Activated CD8-positive, alpha-beta T cell treated with anti-CD3 and anti-CD28 coated beads for 36 hours (primary cell): Measurements from ENCODE around the gene CLK2. TPM values are rescaled to one million over a fixed set of nuclear protein-coding genes. Genes with fewer than 3 reads are reported as not detected.
"Not testable (repeated sequence)": the region's sequence is repeated elsewhere in the genome, so short reads cannot be mapped to it uniquely, and the experiment has no call there.

ENCODE experiments used
- ATAC-seq: fragments of 200-7000 bp; cut with Tn5 transposase; one replicate; pipeline ENCODE4 v1.10.0; 2021; ENCODE audit warnings: mild to moderate bottlenecking, moderate library complexity
- CTCF ChIA-PET: fragments of 350-600 bp; sonication (Branson Sonifier 250); formaldehyde crosslinking; loops from one replicate; lab custom pipeline; 2021; ENCODE audit warnings: antibody characterized with exemption; lab: Charles Lee
- POLR2A ChIA-PET: fragments of 350-600 bp; sonication (Branson Sonifier 250); formaldehyde crosslinking; loops from one replicate; lab custom pipeline; 2021; ENCODE audit warnings: antibody characterized with exemption; lab: Charles Lee
- DNase-seq: peaks from one replicate; pipeline ENCODE4 v3.0.0-alpha.2; 2020
- H3K27ac Mint-ChIP-seq: one replicate; pipeline ENCODE4 v1.8.0; 2021; ENCODE audit warnings: mild to moderate bottlenecking, mixed read lengths
- H3K27me3 Mint-ChIP-seq: one replicate; pipeline ENCODE4 v1.8.0; 2021; ENCODE audit warnings: mixed read lengths
- H3K36me3 Mint-ChIP-seq: one replicate; pipeline ENCODE4 v1.8.0; 2021; ENCODE audit warnings: low read depth, mixed read lengths
- H3K4me1 Mint-ChIP-seq: one replicate; pipeline ENCODE4 v1.8.0; 2021; ENCODE audit warnings: low read depth, mixed read lengths
- H3K4me3 Mint-ChIP-seq: one replicate; pipeline ENCODE4 v1.8.0; 2021; ENCODE audit warnings: mild to moderate bottlenecking, moderate library complexity, mixed read lengths
- H3K9me3 Mint-ChIP-seq: one replicate; pipeline ENCODE4 v1.8.0; 2021; ENCODE audit warnings: mixed read lengths
- CTCF ChIP-seq: fragments of 200-600 bp; IDR thresholded peaks from one replicate; pipeline ENCODE4 v1.8.0; 2022; ENCODE audit warnings: antibody characterized with exemption, mild to moderate bottlenecking
- intact Hi-C: fragments of 100-400 bp; cut with micrococcal nuclease; formaldehyde crosslinking; loops from one replicate; pipeline ENCODE4 v1.10.0; 2022
- total RNA-seq, 2 experiments: library from RNA; stranded (reverse); gene quantifications; one replicate each; pipeline ENCODE4 v1.2.3, GENCODE V29; 2021

Gene CLK2
- total RNA-seq, 2 experiments from 2014 or later = 80.6 to 85.4 TPM

DNA sequence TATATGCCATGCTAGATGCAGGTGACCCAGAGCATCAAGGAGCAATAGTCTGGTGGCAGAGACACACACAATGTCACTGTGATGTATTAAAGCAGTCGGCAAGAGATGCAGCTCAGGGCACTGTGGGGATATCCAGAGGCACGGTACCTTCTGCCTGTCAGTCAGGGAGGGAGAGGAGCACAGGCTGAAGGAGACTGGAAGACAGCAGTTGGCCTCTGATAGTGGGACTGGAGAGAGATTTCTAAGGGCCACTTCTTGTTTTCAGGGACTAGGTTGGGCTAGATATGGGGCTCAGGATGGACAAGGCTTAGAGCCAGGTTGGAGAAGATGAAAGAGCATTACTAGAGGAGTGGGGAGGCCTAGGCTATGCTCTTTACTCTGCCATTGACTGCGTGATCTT is 42.0 kb downstream of the CLK2 start:
- Mint-ChIP-seq H3K4me1 (peaks cover 16% of the 10 kb centered on the region), H3K27ac (peak overlapping the region; percentile 26)
- H3K9me3 Mint-ChIP-seq, H3K4me3 Mint-ChIP-seq, ATAC-seq, CTCF ChIA-PET, DNase-seq, H3K27me3 Mint-ChIP-seq, intact Hi-C loops, H3K36me3 Mint-ChIP-seq: not testable (repeated sequence)
- POLR2A ChIA-PET = interaction anchor here (1.0 to 1.5 kb wide), 3 partner anchors 10 to 37 kb away, joined by 3 to 4 read pairs (median 3); no protein-coding TSS in a partner anchor

GRCh38 chr1:155228096-155228427 is 45.2 kb downstream of the CLK2 start:
- DNase-seq (no peak), ATAC-seq (no peak)
- TF ChIP-seq CTCF = no peak
- ChIA-PET POLR2A (interaction anchor here (1.5 to 3.8 kb wide), 4 partner anchors 13 to 34 kb away, joined by 5 to 23 read pairs (median 18); a partner anchor contains a TSS), CTCF (interaction anchor here (0.8 to 3.0 kb wide), 6 partner anchors 21 to 166 kb away, joined by 3 to 21 read pairs (median 10); partner anchors contain the start of genes KRTCAP2 and TRIM46)
- Mint-ChIP-seq H3K27ac (peak overlapping the region; percentile 99), H3K4me3 (peak overlapping the region; percentile 91), H3K9me3 (no peaks in the 10 kb centered on the region), H3K27me3 (no peaks in the 10 kb centered on the region), H3K4me1 (peaks cover 35% of the 10 kb centered on the region), H3K36me3 (peaks cover 6% of the 10 kb centered on the region)
- intact Hi-C loops = loop anchor here (5.0 kb wide), 1 partner anchor 51 kb away; no protein-coding TSS in a partner anchor

GRCh38 chr1:155227261-155228095 is 45.8 kb downstream of the CLK2 start:
- H3K9me3 Mint-ChIP-seq = no peaks in the 10 kb centered on the region

DNA sequence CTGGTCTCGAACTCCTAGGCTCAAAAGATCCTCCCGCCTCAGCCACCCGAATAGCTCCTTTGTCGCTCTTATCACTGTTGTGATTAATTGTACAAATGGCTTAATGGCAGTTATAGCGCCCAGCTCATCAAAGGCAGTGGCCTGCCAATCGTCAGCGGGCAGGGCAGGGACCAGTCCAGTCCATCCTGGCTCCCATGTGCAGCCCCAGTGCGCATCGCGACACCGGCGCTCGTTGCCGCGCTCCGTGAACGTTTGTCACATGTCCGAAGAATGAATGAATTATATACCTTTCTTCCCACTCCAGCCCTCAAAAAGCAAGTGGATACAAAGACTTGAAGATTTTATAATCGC is 46.4 kb downstream of the CLK2 start:
- peaks cover 6% of the 10 kb centered on the region for H3K36me3 Mint-ChIP-seq
- ChIA-PET POLR2A (interaction anchor here (1.0 to 3.8 kb wide), 11 partner anchors 14 to 142 kb away, joined by 3 to 24 read pairs (median 8); partner anchors contain the start of genes MTX1, SCAMP3 and THBS3), CTCF (interaction anchor here (0.7 to 3.0 kb wide), 17 partner anchors 14 to 165 kb away, joined by 3 to 26 read pairs (median 4); partner anchors contain the start of genes KRTCAP2, MTX1, THBS3 and TRIM46)
- intact Hi-C loops = loop anchor here (2.0 to 5.0 kb wide), 2 partner anchors 18 to 50 kb away; partner anchors contain the start of gene MTX1
- ATAC-seq (peak; percentile 52), DNase-seq (peak; percentile 76)
- H3K4me1 Mint-ChIP-seq = peaks cover 37% of the 10 kb centered on the region
- no peak for TF ChIP-seq CTCF
- H3K27me3 Mint-ChIP-seq = no peaks in the 10 kb centered on the region
- no peaks in the 10 kb centered on the region for H3K9me3 Mint-ChIP-seq
- peak overlapping the region; percentile 91 for H3K4me3 Mint-ChIP-seq
- peak overlapping the region; percentile 99 for H3K27ac Mint-ChIP-seq

More at GRCh38 chr1:155227261-155228095, 45.8 kb downstream of the CLK2 start:
- peak; percentile 100 for DNase-seq
- Mint-ChIP-seq H3K27me3 (no peaks in the 10 kb centered on the region), H3K4me3 (peak overlapping the region; percentile 91), H3K4me1 (peaks cover 37% of the 10 kb centered on the region), H3K36me3 (peaks cover 6% of the 10 kb centered on the region), H3K27ac (peak overlapping the region; percentile 99)
- ChIA-PET POLR2A (interaction anchor here (1.0 to 3.8 kb wide), 11 partner anchors 14 to 142 kb away, joined by 3 to 24 read pairs (median 8); partner anchors contain the start of genes MTX1, SCAMP3 and THBS3), CTCF (interaction anchor here (0.7 to 3.0 kb wide), 17 partner anchors 13 to 166 kb away, joined by 3 to 26 read pairs (median 4); partner anchors contain the start of genes KRTCAP2, MTX1, THBS3 and TRIM46)
- peak; percentile 98 for ATAC-seq
- intact Hi-C loops = loop anchor here (2.0 to 5.0 kb wide), 2 partner anchors 19 to 50 kb away; partner anchors contain the start of gene MTX1
- TF ChIP-seq CTCF = no peak

DNA sequence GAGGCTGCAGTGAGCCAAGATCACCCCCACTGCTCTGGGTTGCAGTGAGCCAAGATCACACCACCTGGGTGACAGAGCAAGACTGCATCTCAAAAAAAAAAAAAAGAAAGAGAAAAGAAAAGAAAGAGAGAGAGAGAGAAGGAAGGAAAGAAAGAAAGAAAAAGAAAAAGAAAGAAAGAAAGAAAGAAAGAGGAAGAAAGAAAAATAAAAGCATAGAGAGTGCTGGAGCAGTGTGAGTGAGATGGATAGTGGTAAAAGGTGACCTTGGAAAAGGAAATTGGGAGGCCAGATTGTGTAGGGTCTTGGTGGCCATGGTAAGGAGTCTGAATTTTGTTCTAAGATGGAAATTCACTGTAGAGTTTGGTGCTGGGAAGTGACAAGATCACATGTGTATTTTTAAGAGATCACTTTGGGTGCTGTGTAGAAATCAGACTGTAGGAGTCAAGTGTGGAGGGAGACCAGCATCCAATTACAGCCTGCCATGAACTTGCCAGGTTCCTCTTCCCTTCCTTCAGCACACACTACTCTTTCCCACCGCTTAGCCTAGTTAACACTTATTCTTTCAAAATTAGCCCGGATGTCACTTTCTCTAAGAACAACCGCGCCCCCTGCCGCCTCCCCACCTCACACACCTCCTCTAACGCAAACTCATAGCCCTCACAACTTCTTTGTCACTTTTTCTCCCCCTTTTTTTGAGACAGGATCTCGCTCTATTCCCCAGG is 47.0 kb downstream of the CLK2 start:
- peaks cover 6% of the 10 kb centered on the region for H3K36me3 Mint-ChIP-seq
- no peaks in the 10 kb centered on the region for H3K9me3 Mint-ChIP-seq
- H3K27ac Mint-ChIP-seq = peak overlapping the region; percentile 99
- peak; percentile 71 for TF ChIP-seq CTCF
- H3K27me3 Mint-ChIP-seq = no peaks in the 10 kb centered on the region
- peak; percentile 43 for ATAC-seq
- peak overlapping the region; percentile 91 for H3K4me3 Mint-ChIP-seq
- intact Hi-C loops = loop anchor here (2.0 to 5.0 kb wide), 2 partner anchors 18 to 49 kb away; partner anchors contain the start of gene MTX1
- DNase-seq = peak; percentile 94
- POLR2A ChIA-PET = interaction anchor here (0.6 to 3.8 kb wide), 12 partner anchors 15 to 141 kb away, joined by 3 to 24 read pairs (median 7); partner anchors contain the start of genes MTX1, SCAMP3 and THBS3
- H3K4me1 Mint-ChIP-seq = peaks cover 37% of the 10 kb centered on the region
- CTCF ChIA-PET = interaction anchor here (0.7 to 4.0 kb wide), 20 partner anchors 15 to 165 kb away, joined by 3 to 26 read pairs (median 4); partner anchors contain the start of genes KRTCAP2, MTX1, THBS3 and TRIM46

- intact Hi-C loops = loop anchor here (5.0 kb wide), 1 partner anchor 48 kb away; no protein-coding TSS in a partner anchor
- DNase-seq, H3K27me3 Mint-ChIP-seq, H3K36me3 Mint-ChIP-seq, ATAC-seq, H3K9me3 Mint-ChIP-seq: not testable (repeated sequence)
- Mint-ChIP-seq H3K27ac (peak overlapping the region; percentile 99), H3K4me1 (peaks cover 34% of the 10 kb centered on the region), H3K4me3 (peak overlapping the region; percentile 91)
- CTCF ChIA-PET = interaction anchor here (0.8 to 4.0 kb wide), 9 partner anchors 14 to 51 kb away, joined by 3 to 24 read pairs (median 14); partner anchors contain the start of genes KRTCAP2, MTX1, THBS3 and TRIM46
- POLR2A ChIA-PET = interaction anchor here (0.6 to 3.8 kb wide), 4 partner anchors 18 to 31 kb away, joined by 3 to 24 read pairs (median 13); partner anchors contain the start of gene THBS3
Measured at GRCh38 chr1:155225404-155225759, 47.9 kb downstream of the CLK2 start.
